ENCODE measurements around the gene PLEKHA7.
"Not testable (repeated sequence)": the region's sequence is repeated elsewhere in the genome, so short reads cannot be mapped to it uniquely, and the experiment has no call there.

PLEKHA7 gene

DNA sequence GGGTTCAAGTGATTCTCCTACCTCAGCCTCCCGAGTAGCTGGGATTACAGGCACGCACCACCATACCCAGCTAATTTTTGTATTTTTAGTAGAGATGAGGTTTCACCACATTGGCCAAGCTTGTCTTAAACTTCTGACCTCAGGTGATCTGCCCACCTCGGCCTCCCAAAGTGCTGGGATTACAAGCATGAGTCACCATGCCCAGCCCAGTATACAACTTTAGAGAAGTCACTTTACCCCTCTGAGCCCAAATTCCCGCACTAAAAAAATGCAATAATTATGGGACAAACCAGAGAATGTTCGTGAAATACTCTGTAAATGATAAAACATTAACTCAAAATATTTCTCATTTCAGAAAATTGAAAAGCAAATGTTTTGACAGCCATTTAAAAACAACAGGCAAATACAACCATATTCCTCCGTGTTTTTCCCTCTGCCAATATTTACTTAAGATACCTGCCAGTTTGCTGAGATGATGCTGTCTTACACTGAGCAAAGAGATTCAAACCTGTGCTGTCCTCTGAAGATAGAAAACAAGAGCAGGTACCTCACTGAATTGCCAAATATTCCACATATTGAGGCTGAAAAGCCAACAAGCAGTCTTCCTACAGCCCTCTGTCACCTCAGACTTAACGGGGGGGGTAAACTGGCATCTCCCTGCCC lies 9.6 kb downstream of the PLEKHA7 start:
- no peak for DNase-seq

DNA sequence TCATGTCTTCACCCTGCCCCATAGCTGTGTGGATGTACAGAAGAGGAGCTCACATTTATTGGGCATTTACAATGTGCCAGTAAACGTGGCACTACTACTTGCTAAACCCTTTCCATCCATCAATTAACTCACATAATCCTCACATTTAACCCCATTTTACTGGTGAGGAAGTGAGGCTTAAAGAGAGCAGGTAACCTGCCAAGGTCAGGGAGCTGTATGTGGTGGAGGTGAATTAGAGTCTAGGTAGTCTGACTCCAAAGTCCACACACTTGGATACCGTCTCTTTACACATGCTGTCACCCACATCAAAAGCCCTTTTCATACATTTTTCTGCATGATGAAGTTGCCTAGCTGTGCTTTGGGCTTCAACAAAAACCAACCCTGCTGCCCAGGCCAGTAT lies 10.8 kb downstream of the PLEKHA7 start:
- DNase-seq = no peak

DNA sequence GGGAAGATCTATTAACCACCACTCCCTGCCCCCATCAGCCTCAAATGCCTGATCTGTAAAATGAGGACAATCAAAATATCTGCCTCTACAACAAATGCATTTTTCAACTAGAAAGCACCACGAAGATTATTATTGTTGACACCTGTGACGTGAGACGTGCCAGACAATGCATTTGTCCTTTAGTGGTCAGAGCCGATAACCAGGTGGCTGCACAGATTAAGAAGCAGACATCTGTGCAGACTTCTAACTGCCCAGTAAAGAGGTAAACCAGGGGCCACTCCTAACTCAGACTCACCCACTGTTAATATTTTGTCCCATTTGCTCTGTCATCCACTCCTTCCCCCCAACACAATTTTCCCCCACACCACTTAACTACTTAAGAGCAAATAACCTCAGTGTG lies 11.7 kb downstream of the PLEKHA7 start:
- no peak for DNase-seq

DNA sequence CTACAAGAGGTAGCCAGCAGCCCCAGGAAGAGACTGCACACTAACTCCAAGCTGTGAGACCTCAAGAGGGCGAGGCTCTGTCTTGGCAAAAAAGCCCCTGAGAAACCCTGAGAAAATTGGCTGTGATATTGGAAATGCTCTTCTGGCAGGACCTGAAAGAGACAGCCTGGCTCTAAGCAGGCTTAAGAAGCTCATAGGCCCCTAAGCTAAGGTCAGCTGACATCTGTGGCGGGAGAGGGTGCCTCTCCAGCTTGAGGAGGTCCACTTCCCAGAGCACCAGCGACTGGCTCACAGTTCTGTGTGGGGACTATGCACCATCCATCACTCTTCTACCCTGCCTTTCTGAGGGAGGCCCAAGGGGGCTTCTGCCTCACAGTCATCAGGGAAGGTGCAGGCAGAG lies 12.4 kb downstream of the PLEKHA7 start:
- no peak for DNase-seq

DNA sequence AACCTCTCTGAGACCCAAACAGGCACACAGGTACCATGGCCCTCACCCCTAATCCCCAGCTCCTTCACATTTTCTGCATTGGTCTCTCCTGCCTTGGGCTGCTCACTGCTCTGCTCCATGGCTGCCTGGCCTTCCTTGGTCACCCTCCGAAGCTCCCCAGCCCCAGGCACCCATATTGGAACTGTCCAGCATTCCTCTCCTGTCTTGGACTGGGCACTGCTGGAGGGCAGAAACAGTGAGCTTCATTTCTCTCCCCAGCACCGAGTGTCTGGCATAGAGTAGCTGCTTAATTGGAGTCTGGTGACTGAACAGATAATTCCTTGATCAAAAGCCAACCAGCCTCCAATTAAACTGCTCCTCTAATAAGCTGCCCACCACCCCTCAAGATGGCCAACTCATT lies 13.2 kb downstream of the PLEKHA7 start:
- DNase-seq = no peak

DNA sequence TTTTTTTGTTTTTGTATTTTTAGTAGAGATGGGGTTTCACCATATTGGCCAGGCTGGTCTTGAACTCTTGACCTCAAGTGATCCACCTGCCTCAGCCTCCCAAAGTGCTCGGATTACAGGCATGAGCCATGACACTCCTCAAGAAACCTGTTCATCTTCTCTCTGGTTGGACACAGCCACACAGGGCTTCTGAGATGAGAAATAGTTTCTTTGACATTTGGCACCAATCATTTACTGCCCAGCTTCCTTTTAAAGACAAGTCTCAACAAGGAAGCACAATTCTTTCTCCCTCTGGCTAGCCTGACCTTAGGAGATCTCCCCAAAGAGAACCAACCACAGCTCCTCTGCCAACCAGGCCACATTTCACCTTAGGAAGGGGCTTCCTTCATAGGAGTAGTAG lies 14.0 kb downstream of the PLEKHA7 start:
- not testable (repeated sequence) for DNase-seq

DNA sequence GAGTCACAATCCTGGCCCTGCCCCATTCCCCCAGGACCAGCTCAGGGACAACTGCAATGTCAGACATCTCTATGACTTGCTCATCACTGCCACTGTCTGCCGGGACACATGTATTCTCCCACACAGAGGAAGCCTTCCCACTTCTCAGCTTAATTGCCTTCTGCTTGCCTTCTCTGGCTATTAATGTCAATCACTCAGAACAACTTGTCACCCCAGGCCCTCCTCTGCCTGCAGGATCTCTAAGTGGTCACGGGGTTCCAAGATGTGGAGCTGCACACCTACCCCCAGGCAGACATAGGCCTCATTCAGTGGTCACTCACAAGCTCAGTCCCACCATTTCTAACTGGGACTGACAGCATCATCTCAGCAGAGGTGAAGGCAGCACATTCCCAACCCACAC lies 15.1 kb downstream of the PLEKHA7 start:
- no peak for DNase-seq

DNA sequence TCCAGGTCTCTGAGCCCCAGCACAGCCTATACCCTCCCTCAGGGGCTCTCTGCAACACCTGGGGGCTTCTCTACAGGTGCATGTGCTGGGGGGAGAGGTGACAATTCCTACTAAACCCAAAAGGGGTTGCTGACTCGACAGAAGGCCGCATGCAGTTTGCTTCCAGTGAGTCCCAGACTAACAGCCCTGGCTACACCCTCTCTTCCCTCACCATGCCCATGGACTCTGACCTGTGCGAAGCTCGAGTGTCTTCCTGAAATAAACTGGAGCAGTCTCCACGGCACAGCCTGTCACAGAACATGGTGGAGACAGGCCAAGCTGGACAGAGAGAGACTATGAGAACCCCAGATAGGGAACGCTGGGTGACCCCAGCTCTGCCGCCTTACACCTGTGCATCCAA lies 16.6 kb downstream of the PLEKHA7 start:
- no peak for DNase-seq

DNA sequence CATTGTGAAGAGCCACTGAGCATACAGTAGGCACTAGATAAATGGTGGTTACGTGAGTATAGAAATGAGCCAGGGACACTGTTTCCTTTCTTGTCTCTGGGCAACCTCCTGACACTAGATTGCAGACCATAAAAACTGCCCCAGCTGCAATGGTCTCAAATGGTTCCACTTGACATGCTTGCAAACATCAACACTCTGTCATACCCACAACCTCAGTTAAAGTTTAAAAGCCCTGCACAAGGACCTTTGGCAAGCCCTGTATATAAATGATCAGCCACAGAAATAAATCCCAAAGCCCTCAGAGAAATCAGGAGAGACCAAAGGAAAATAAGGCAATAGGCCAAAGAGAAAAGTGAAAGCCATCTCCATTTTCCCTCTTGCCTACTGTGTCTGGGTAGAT lies 20.7 kb downstream of the PLEKHA7 start:
- DNase-seq = no peak

DNA sequence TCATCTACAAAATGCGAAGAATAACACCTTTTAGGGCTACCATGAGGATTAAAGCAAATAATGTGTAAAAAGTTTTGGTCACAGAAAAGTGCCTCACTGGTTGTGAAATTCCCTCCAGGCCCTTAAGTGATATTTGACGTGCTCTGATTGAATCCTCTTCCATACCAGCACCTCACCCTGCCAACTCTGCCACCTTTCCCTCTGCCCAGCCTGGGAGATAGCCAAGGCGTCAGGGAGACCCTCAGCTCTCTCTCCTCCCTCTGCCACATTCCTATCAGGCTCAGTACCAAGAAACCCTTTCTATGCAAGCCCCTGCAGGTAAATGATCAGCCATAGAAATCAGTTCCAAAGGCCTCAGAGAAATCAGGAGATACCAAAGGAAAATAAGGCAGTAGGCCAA lies 21.4 kb downstream of the PLEKHA7 start:
- DNase-seq = no peak

DNA sequence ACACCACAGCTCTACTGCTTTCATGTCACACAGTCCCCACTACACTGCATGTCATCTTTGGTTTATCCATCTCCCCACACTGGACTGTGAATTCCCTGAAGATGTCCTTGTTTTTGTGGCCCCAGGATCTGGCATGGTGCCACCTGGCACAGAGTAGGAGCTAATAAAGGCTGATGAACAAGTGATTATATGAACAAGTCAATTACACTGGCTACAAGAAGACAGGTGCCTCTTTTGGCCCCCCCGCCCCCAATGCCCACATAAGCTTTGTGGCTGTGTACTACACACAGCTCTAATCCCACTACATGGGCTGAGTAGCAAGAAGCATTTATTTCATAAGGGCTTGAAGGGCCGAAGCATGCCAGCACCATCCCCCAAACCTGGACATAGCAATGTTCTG lies 24.7 kb downstream of the PLEKHA7 start:
- DNase-seq = no peak

DNA sequence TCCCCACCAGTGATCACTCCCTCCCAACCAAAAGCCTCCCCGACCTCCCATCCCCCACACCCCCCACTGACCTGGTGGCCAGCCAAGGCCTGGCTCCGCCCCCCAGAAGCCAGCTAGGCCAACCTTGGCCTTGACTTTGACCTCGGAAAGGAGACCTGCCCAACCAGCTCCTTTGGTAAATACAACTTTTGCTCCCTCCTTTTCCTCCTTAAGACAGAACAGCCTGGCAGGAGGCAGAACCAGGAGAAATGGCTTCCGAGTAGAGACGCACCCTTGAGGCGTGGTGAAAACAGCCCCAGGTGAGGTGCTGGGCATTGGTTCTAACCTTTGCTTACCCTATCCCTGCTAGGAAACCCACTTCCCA lies 27.0 kb downstream of the PLEKHA7 start:
- no peak for DNase-seq

DNA sequence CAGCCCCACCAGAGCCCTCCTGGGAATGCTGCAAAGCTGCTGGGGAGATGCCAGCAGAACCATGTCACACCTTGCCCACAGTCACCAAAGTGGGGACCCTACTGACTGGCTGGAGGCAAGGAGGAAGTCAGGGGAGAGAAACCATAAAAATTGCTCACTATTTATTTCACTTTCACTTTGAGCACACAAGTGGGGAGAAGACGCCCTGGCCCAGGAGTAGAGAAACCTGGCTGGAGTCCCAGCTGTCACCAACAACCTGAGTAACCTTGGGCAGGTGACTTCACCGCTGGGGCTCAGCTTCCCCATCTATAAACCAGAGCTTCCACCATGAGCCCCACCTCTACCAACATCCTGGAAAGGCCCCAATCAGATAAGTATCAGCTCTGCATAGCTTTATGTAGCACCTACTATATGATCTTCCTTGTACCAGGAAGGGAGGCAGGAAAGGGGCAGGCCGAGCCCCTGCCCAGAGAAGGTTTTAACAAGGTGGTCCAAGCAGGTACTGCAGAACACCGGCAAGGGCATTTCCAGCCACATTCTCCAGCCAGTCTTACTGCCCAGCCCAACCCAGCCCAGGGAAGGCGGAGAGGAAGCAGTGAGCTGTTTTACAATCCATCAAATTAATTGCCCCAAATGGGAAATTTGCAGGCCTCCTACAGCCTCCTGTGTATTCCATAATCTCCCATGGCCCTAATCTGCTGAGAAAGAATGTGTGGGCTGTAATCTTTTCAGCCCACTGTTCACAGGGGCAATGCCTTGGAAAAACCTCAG lies 27.6 kb downstream of the PLEKHA7 start:
- no peak for DNase-seq

DNA sequence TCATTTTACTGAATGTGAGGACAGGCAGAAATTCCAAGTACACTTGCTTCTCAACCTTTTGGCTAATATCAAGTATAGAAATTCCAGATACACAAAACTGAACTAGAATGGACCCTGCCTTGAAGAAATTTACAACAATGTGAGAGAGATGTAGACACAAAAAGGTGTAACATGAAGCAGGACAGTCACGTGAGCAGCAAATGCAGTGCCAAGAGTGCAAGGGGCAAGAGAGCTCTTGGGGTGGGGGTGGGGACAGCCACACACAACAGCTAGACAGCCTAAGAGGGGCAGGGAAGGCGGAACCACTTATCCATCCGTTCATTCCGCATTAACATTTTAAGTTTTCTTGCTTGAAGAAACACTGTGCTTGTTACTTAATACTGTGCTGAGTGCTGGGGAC lies 28.9 kb downstream of the PLEKHA7 start:
- DNase-seq = no peak

DNA sequence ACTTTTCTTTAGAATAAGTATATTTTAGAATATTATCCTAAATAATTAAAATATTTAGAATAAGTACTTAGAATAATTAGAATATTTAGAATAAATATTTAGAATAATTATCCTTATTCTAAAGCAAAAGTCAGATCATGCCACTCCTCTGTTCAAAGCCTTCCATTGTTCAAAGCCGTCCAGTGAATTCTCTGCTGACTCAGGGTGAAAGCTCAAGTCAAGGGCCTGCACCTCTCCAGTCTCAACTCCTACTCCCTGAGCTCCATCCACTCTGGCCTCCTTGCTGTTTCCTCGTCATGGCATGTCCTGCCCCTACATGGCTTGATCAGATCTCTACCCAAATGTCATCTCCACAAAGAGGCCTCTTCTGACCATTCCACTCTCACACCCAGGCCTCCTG lies 30.0 kb downstream of the PLEKHA7 start:
- DNase-seq = no peak

DNA sequence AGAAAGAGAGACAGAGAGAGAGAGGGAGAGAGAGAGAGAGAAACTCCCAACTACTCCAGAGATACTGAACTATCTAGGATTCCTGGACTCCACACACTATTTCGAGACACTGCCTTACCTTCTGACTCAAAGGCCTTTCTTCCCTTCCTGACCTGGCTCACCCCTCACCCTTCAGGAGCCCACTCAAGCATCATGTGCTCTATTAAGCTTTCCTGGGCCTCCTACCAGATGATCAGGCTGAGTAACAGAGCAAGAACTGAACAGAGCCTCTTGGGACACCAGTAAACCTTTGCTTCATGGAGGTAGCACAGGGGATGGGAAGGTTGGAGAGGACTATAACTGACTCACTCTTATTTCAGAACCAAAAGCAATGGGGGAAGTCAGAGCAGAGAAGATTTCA lies 31.4 kb downstream of the PLEKHA7 start:
- no peak for DNase-seq

DNA sequence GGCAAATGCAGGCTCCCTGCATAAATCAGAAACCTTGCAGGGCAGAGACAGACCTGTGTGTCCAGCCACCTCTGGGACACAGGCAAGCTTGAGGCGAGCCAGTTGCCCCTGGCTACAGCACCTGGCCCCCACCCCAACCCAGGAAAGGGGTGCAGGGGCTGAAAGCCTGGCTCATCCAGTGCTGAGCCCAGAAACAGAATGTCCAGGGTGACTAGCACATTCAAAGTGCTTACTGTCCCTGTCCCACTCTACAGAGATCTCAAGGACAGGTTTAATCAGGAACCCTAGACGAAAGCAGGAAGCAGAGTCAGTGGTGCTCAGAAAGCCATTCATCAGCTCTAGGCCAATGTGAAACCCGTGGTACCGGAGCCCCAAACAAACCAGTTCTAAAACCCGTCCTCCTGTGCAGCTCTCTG lies 31.9 kb downstream of the PLEKHA7 start:
- DNase-seq = no peak

DNA sequence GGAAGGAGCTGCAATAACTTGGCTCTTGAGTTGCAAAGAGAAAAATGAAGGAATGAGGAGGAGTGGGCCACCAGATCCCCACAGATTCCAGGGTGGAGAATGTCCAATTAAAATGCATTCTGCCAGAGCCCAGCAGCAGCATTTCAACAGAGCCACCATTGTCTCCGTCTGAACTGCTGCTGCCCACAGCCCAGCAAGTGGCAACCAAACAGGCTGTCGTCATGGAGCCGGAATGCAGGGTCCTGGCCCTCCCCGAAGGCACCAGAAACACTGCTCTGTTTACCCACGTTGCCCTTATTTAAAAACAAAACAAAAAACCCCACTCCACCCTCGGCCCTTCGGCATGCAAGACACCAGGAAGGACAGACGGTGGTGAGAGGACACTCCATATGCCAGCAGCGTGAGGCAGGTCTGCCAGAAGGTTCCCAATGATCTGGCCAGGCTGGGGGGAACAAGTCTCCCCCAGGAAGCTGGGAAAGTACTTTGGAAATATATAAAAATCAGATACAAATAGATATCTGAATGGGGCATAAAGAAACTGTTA lies 32.5 kb downstream of the PLEKHA7 start:
- no peak for DNase-seq

DNA sequence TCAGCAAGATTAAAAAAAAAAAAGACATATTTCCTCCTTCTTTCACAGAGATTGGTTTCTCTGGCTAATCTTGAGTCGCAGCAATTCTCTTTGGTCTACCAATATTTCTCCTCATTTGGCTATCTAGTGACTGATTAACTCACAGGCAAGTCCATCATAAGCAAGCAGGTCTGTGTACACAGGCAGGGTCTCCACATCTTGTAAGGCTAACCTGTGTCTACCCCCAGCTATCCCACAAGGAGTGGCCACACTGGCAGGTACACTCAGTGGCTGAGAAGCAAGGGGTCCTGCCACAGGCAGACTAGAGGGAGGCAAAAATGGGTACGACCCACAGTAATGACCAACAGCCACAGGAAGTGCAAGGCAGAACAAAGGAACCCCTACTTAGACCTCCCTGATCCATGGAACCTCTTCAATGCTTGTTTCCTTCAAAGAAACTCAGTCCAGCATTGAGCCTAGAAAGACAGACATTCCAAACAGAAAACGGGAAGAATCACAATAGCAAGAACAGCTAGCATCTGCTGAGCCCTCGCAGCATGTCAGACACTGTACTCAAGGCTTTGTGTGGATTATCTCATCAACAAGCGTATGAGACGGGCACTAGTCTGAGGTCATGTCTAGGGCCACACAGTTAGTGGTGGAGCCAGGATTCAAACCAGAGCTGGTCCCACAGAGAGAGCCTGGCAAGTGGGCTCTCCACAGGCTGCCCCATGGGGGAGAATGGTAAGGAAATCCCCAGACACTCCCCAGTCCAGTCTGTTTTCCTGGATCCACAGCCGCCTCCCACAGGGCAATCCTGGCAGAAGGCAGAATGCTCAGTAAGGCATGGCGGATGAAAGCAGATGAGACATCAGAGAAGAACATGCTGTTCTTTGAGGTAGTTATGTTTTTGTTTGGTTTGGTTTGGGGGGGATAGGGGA lies 34.3 kb downstream of the PLEKHA7 start:
- DNase-seq = no peak

DNA sequence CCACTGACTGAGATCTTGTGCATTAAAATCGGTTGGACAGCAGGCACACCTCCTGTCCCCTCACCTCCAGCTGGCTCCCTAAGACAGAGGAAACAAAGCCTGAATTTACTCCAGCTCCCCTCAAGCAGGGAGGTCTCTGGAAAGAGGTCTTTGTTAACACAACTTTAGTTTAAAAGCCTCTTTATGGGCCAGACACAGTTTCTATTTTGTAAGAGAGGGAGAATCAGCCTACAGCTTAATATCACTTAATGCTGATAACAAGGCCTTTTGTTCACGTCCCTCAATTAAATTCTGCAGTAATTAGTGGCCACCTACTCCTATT lies 36.3 kb downstream of the PLEKHA7 start:
- DNase-seq = no peak

DNA sequence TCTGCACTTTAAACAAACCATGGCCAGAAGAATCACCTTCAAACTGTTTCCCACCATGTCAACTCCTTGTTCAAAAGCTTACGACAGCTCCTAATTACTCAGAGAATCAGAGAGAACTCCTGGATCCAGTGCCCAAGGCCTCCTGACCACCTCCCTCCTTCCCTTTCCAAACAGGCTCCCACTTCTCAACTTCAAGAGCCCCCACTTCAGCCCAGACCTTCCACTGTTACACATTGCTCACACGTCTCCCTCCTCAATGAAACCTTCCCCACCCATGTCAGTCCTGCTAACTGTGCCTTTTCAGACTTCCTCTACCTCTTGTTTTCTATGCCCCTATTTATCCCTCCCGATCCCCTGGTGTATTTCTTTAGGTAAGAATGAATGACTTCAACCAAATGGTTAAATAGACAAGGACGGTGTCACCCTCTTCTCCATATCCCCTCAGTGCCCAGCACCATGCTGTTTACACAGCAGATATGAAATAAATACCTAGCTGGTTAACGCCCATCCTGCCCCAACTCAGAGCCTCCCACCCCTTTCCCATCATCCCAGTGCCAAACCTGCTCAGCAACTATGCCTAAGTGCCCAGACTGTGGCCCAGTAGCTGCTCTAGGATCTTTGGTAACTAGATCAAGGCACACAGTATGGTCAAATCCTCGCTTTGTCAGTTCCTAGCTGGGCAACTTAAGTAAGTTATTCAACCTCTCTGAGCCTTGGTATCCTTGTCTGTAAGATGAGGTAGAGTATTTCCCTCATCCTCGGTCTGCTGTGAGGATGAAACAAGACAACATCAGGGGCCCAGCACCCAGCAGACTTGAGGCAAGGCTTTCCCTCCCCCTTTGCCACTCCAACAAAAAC lies 36.8 kb downstream of the PLEKHA7 start:
- DNase-seq = no peak

DNA sequence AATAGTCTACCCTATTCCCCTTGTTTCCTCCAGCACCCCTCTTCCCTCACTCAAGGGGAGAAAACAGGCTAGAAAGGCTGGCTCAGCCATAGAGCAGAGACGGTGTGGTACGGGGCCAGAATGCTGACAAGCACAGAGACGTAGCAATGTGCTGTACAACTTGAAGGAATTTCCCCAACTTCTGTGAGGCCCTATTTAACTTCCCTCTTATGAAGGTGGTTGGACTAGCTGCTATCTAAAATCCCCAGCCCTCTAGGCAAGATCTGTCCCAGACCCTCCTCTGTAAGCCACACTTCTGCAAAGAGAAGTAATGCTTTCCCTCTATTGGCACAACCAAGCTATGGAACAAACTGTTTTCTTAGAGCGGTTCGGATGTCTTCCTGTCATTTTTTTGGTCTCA lies 37.8 kb downstream of the PLEKHA7 start:
- DNase-seq = no peak

DNA sequence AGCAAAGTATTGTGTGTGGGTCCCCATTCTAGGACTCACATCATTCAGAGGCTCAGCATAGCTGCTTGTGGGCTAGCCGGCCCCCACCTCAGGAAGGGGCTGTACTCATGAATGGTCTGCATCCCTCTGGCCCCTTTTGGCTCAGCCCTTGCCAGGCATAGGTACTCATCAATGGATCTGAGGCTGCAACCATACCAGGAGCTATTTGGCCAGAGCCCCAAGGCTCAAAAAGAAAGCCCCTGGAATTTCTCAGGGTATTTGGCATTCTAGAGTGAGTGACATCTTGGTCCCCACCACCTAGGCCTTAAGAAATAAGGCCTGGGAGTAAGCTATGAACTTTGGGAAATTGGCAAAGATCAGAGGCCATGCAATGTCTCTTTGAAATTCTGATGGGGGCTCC lies 38.3 kb downstream of the PLEKHA7 start:
- no peak for DNase-seq
